ENCODE data around the gene LMAN1L. TPM values are rescaled to one million over a fixed set of nuclear protein-coding genes. Genes with fewer than 3 reads are reported as not detected.
A peak's percentile ranks its signal among the peaks of the same experiment; 100 is the strongest.

Gene LMAN1L
- total RNA-seq, 1 donor from 2014 or later: not detected

DNA sequence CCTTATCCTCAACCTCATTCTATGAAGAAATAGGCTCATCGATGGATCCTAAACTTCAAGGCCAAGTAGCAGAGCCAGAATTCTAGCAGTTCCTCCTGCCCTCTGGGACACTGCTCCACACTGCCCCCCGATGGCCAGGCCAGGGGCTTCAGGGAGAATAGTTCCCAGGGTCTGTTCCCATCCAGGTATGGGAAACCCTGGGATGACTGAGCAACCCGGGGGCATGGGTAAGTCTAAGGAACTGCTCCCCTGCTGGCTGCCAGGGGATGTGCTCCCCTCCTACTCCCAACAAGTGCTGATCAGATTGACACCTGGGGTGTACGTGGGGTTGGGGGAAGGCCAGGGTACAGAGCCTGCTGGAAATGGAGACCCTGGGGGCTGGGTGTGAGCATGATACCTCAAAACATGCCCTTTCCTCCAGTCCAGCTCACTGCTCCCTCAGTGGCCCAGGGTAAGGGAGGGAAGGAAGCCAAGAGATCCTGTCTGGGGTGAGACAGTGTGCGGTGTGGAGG, 22.7 kb downstream of the LMAN1L start:
- DNase-seq (ENCODE audit: low spot score): no peak
- Mint-ChIP-seq H3K4me1 (ENCODE audit: low read depth) (no peaks in the 10 kb centered on the region), H3K36me3 (ENCODE audit: low read depth) (peaks cover 3% of the 10 kb centered on the region), H3K27ac (ENCODE audit: unreplicated experiment) (no peak overlapping the region), H3K27me3 (ENCODE audit: low read depth) (no peaks in the 10 kb centered on the region), H3K4me3 (ENCODE audit: unreplicated experiment) (no peak overlapping the region), H3K9me3 (ENCODE audit: low read depth) (no peaks in the 10 kb centered on the region)
- TF ChIP-seq, protein P1, sequence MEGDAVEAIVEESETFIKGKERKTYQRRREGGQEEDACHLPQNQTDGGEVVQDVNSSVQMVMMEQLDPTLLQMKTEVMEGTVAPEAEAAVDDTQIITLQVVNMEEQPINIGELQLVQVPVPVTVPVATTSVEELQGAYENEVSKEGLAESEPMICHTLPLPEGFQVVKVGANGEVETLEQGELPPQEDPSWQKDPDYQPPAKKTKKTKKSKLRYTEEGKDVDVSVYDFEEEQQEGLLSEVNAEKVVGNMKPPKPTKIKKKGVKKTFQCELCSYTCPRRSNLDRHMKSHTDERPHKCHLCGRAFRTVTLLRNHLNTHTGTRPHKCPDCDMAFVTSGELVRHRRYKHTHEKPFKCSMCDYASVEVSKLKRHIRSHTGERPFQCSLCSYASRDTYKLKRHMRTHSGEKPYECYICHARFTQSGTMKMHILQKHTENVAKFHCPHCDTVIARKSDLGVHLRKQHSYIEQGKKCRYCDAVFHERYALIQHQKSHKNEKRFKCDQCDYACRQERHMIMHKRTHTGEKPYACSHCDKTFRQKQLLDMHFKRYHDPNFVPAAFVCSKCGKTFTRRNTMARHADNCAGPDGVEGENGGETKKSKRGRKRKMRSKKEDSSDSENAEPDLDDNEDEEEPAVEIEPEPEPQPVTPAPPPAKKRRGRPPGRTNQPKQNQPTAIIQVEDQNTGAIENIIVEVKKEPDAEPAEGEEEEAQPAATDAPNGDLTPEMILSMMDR (IDR thresholded peaks at IDR 0.05): peak; percentile 83

DNA sequence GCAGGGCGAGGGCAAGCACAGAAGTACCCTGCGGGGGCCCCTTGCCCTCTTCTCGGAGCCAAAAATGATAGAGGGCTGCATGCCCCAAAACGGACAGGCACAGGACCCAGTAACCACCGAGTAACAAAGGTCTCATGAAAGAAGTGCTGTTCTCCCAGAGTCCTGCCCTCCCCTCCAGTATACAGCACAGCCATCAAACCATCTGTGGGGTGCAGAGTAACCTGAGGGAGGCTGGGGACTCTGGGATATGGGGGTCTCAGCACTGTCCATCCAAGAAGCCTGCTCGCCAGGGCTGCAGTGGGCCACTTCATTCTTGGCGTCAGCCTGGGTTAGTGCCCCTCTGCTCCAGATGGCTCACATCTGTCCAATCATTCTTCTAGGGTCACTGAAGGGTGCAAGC, 24.2 kb downstream of the LMAN1L start:
- Mint-ChIP-seq H3K27ac (ENCODE audit: unreplicated experiment) (no peak overlapping the region), H3K9me3 (ENCODE audit: low read depth) (no peaks in the 10 kb centered on the region), H3K36me3 (ENCODE audit: low read depth) (peaks cover 5% of the 10 kb centered on the region), H3K27me3 (ENCODE audit: low read depth) (no peaks in the 10 kb centered on the region), H3K4me3 (ENCODE audit: unreplicated experiment) (no peak overlapping the region), H3K4me1 (ENCODE audit: low read depth) (peaks cover 9% of the 10 kb centered on the region)
- no peak for DNase-seq (ENCODE audit: low spot score)
- TF ChIP-seq, protein P1 (IDR thresholded peaks at IDR 0.05): no peak

DNA sequence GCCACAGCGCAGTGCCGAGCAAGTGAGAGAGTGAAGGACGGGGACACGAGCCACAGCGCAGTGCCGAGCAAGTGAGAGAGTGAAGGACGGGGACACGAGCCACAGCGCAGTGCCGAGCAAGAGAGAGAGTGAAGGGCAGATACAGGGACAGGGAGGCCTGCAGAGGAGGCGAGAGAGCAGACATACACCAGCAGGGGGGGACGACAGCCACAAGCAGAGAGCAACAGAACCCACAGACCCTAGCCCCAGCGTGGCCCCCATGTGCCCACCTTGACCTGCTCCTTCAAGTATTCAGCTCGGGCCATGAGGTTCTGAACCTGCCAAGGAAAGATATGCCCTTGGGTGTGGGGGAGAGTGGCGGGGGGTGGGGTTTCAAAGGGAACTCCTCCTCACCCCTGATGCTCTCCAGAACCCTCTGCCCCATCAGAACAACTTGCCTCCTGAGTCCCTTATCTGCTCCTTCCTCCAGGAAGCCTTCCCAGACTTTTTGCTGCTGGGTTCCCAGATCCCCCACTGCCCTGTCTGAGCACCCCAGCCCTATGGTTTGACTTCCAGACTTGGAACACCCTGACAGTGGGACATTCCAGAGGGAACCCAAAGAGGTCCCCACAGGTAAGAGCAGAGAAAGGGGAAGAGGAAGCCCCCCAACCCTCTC, 25.0 kb downstream of the LMAN1L start:
- Mint-ChIP-seq H3K36me3 (ENCODE audit: low read depth) (peaks cover 5% of the 10 kb centered on the region), H3K27me3 (ENCODE audit: low read depth) (no peaks in the 10 kb centered on the region), H3K4me3 (ENCODE audit: unreplicated experiment) (no peak overlapping the region), H3K4me1 (ENCODE audit: low read depth) (peaks cover 15% of the 10 kb centered on the region), H3K27ac (ENCODE audit: unreplicated experiment) (no peak overlapping the region), H3K9me3 (ENCODE audit: low read depth) (no peaks in the 10 kb centered on the region)
- no peak for DNase-seq (ENCODE audit: low spot score)
- TF ChIP-seq, protein P1 (IDR thresholded peaks at IDR 0.05): peak; percentile 35

DNA sequence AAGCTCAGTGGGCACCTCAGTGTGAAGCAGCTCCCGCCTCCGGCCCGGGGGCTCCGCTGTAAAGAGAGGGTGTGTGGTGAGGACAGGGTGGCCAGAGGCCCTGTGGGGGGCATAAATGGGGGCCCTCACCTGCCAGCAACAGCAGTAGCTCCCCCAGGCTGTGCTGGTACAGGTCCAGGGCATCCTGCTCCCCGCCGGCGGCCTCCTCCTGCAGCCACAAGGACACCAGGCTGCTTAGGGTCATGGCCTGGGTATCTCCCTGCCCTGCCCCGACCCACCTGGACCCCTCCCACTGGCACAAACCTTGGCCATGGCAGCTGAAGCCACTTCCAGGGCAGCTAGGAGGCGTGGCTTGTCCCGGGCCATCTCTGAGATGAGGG, 25.5 kb downstream of the LMAN1L start:
- H3K27me3 Mint-ChIP-seq (ENCODE audit: low read depth): no peaks in the 10 kb centered on the region

DNA sequence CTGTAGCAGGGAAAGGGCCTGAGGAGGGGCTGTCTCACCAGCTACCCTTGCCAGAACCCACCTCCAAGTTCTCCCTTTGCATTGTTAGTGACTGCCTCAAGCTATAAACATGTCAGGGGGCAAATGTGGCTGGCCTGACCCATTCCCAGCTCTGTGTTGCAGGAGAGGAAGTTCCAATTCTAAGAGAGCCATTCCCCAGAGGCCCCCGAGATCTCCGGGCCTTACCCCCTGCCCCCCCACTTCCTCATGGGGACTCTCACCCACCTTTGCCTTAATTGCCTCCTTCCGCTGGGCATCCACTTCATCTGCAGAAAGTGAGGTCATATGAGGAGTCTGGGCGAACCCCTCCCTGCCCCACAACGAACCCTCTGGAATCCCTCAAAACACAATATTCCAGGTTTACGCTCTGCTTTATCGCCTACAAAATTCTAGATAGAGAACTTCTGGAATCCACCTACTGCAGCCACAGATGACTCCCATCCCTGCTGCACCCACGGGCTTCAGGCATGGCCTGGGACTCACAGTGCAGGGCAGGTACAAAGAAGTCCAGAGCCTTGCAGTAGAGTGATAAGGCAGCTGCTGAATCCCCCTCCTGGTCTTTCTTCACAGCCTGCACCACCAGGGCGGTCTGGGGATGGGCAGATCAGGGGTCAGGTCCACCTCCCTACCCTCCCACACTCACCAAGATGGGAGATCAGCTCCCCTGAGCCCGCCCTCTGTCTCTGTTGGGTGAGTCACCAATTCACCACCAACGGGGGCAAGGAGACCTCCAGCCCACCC, 26.3 kb downstream of the LMAN1L start:
- Mint-ChIP-seq H3K27ac (ENCODE audit: unreplicated experiment) (no peak overlapping the region), H3K27me3 (ENCODE audit: low read depth) (no peaks in the 10 kb centered on the region), H3K36me3 (ENCODE audit: low read depth) (peaks cover 5% of the 10 kb centered on the region), H3K9me3 (ENCODE audit: low read depth) (no peaks in the 10 kb centered on the region), H3K4me1 (ENCODE audit: low read depth) (peaks cover 22% of the 10 kb centered on the region), H3K4me3 (ENCODE audit: unreplicated experiment) (no peak overlapping the region)
- TF ChIP-seq, protein P1 (IDR thresholded peaks at IDR 0.05): no peak
- no peak for DNase-seq (ENCODE audit: low spot score)

More for the DNA sequence above, 25.5 kb downstream of the LMAN1L start:
- DNase-seq (ENCODE audit: low spot score): no peak
- H3K4me3 Mint-ChIP-seq (ENCODE audit: unreplicated experiment): no peak overlapping the region
- H3K9me3 Mint-ChIP-seq (ENCODE audit: low read depth): no peaks in the 10 kb centered on the region
- H3K27ac Mint-ChIP-seq (ENCODE audit: unreplicated experiment): no peak overlapping the region
- TF ChIP-seq, protein P1 (IDR thresholded peaks at IDR 0.05): no peak
- H3K4me1 Mint-ChIP-seq (ENCODE audit: low read depth): peaks cover 17% of the 10 kb centered on the region
- H3K36me3 Mint-ChIP-seq (ENCODE audit: low read depth): peaks cover 5% of the 10 kb centered on the region
